Measurements from ENCODE around the gene DBF4.
A peak's percentile ranks its signal among the peaks of the same experiment; 100 is the strongest.
"Not testable (repeated sequence)": the region's sequence is repeated elsewhere in the genome, so short reads cannot be mapped to it uniquely, and the experiment has no call there.

The DBF4 gene

GRCh38 chr7:87876040-87876868 lies at the start of gene DBF4, which contains the start of gene SLC25A40:
TSS of gene DBF4 (plus strand) at chr7:87876493. CDS start at chr7:87876733, 240 bp downstream.
TSS of gene SLC25A40 (minus strand) at chr7:87876360. CDS start at chr7:87858727, 17,633 bp downstream.
- peak; percentile 94 to 96 for DNase-seq

- DNase-seq, result not testable (repeated sequence)
Measured at GRCh38 chr7:87828383-87828782, 47.9 kb upstream of the DBF4 start.

- no peak for DNase-seq
Measured at GRCh38 chr7:87831097-87831496, 45.2 kb upstream of the DBF4 start.

- no peak for DNase-seq
Measured at GRCh38 chr7:87833130-87833529, 43.2 kb upstream of the DBF4 start.

GRCh38 chr7:87837597-87837996 lies 38.7 kb upstream of the DBF4 start:
- no peak for DNase-seq

GRCh38 chr7:87850836-87851593 lies 25.3 kb upstream of the DBF4 start:
- no peak for DNase-seq

GRCh38 chr7:87852306-87852705 lies 24.0 kb upstream of the DBF4 start:
- peak; percentile 52 to 66 for DNase-seq

- DNase-seq, result peak in 1 of 2 donors; percentile 32
Measured at GRCh38 chr7:87853237-87853864, 22.9 kb upstream of the DBF4 start.

- peak; percentile 22 to 24 for DNase-seq
Measured at GRCh38 chr7:87858417-87859100, 17.7 kb upstream of the DBF4 start.

- no peak for DNase-seq
Measured at GRCh38 chr7:87866089-87866488, 10.2 kb upstream of the DBF4 start.

GRCh38 chr7:87866533-87866932 lies 9.8 kb upstream of the DBF4 start:
- not testable (repeated sequence) for DNase-seq

- DNase-seq, result no peak
Measured at GRCh38 chr7:87870471-87870870, 5.8 kb upstream of the DBF4 start.

GRCh38 chr7:87872346-87872745 lies 3.9 kb upstream of the DBF4 start:
- DNase-seq, result peak; percentile 87 to 91

GRCh38 chr7:87873328-87873727 lies 3.0 kb upstream of the DBF4 start:
- DNase-seq, result peak; percentile 12 to 21

- DNase-seq, result peak; percentile 86 to 94
Measured at GRCh38 chr7:87874066-87874465, 2.2 kb upstream of the DBF4 start.

- peak in 1 of 2 donors; percentile 27 for DNase-seq
Measured at GRCh38 chr7:87875151-87876039, 898 bp upstream of the DBF4 start.

GRCh38 chr7:87876869-87877234 lies 559 bp downstream of the DBF4 start:
- DNase-seq, result peak; percentile 46 to 51

- no peak for DNase-seq
Measured at GRCh38 chr7:87877366-87878040, 1.2 kb downstream of the DBF4 start.

- peak in 1 of 2 donors; percentile 19 for DNase-seq
Measured at GRCh38 chr7:87878208-87878735, 2.0 kb downstream of the DBF4 start.

GRCh38 chr7:87882151-87882937 lies 6.1 kb downstream of the DBF4 start:
- no peak for DNase-seq

Measured in inflammatory macrophage treated with lipopolysaccharide for 1 hour (primary cell).